ENCODE data around the gene ADH5.

DNA sequence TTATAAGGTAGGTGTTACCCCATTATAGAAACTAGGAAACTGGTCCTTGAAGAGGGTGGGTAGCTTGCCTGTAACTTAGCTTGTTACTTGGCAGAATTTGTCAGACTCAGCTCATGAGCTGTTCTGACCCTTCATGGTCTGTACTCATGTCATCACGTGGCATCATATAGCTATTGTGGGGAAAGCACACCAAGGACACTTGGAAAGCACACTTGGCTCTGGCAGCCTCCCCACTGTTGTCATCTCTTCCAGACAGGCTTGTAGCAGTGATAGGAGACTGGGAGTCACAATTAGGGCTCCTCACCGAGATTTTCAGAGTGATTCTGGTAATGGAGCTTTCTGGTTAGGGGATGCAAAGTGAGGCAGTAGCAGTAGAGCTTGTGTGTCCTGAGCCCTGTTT is 30.4 kb downstream of the ADH5 start:
- TF ChIP-seq, protein P1, sequence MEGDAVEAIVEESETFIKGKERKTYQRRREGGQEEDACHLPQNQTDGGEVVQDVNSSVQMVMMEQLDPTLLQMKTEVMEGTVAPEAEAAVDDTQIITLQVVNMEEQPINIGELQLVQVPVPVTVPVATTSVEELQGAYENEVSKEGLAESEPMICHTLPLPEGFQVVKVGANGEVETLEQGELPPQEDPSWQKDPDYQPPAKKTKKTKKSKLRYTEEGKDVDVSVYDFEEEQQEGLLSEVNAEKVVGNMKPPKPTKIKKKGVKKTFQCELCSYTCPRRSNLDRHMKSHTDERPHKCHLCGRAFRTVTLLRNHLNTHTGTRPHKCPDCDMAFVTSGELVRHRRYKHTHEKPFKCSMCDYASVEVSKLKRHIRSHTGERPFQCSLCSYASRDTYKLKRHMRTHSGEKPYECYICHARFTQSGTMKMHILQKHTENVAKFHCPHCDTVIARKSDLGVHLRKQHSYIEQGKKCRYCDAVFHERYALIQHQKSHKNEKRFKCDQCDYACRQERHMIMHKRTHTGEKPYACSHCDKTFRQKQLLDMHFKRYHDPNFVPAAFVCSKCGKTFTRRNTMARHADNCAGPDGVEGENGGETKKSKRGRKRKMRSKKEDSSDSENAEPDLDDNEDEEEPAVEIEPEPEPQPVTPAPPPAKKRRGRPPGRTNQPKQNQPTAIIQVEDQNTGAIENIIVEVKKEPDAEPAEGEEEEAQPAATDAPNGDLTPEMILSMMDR (IDR thresholded peaks at IDR 0.05; ENCODE audit: insufficient read depth, low read length): no peak
- TF ChIP-seq POLR2AphosphoS5 (IDR thresholded peaks at IDR 0.05; ENCODE audit: low read depth) (no peak), GABPA (IDR thresholded peaks at IDR 0.05; ENCODE audit: low read depth) (no peak)
- TF ChIP-seq, protein P2, sequence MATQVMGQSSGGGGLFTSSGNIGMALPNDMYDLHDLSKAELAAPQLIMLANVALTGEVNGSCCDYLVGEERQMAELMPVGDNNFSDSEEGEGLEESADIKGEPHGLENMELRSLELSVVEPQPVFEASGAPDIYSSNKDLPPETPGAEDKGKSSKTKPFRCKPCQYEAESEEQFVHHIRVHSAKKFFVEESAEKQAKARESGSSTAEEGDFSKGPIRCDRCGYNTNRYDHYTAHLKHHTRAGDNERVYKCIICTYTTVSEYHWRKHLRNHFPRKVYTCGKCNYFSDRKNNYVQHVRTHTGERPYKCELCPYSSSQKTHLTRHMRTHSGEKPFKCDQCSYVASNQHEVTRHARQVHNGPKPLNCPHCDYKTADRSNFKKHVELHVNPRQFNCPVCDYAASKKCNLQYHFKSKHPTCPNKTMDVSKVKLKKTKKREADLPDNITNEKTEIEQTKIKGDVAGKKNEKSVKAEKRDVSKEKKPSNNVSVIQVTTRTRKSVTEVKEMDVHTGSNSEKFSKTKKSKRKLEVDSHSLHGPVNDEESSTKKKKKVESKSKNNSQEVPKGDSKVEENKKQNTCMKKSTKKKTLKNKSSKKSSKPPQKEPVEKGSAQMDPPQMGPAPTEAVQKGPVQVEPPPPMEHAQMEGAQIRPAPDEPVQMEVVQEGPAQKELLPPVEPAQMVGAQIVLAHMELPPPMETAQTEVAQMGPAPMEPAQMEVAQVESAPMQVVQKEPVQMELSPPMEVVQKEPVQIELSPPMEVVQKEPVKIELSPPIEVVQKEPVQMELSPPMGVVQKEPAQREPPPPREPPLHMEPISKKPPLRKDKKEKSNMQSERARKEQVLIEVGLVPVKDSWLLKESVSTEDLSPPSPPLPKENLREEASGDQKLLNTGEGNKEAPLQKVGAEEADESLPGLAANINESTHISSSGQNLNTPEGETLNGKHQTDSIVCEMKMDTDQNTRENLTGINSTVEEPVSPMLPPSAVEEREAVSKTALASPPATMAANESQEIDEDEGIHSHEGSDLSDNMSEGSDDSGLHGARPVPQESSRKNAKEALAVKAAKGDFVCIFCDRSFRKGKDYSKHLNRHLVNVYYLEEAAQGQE (IDR thresholded peaks at IDR 0.05; ENCODE audit: insufficient replicate concordance, low read depth): no peak
